Measurements from ENCODE around the gene ZNF221.
"Not testable (repeated sequence)": the region's sequence is repeated elsewhere in the genome, so short reads cannot be mapped to it uniquely, and the experiment has no call there.

Gene ZNF221

GRCh38 chr19:43934055-43934984, 16.7 kb upstream of the ZNF221 start:
- Histone ChIP-seq H3K36me3 (ENCODE audit: insufficient read depth, low read length) (peaks cover 40% of the 10 kb centered on the region), H3K9me3 (ENCODE audit: insufficient read depth, low read depth, low read length) (peaks cover 1% of the 10 kb centered on the region; the same call in 1 of the 2 replicates), H3K27me3 (ENCODE audit: insufficient read depth, low read length) (no peaks in the 10 kb centered on the region), H3K4me1 (ENCODE audit: insufficient read depth, low read length) (peaks cover 9% of the 10 kb centered on the region; the same call in 1 of the 2 replicates), H3K9ac (ENCODE audit: low read depth, low read length) (peak overlapping the region; percentile 82), H3K27ac (ENCODE audit: low read depth, low read length) (no peak overlapping the region), H3K4me3 (ENCODE audit: low read length) (peak overlapping the region; percentile 94)
- 22% methylated on average over 12 of the region's 15 CpGs for WGBS

DNA sequence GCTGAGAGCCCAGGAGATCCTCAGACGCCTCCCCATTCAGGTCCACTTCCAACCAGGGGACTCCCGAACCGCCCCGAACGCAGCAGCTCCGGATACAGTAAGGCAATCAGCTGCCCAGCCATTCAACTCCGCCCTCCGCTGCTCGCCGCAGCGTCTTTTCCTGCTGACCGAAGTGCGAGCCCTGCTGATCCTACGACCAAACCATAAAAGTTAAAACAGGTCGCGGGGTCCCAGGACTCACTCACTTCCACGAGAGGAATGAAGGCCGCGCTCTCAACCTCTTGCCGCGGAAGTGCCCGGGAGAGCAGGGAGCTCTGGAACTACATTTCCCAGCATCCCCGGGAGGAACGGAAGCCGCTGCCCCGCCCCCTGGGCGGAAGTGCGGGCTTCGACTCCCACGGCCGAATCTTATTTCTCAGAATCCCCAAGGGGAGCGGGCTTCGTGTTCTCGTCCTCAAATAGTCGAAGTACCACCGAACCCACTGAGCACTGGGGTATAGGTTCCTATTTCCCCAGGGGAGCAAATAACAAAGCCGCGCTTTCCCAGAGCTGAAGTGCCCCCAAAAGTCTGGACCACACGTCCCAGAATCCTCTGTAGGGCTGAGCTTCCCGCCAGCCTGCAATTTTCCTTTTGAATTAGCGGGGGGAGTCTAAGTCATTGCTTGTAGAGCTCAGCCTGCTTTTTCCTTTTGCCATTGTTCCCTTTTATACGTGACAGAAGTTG, 15.9 kb upstream of the ZNF221 start, which contains the start of gene ZNF45:
Gene ZNF45, minus strand, starts transcription at position 298 of the 724 bp plus-strand sequence. CDS start 13,097 bp downstream, outside the sequence.
- Histone ChIP-seq H3K4me1 (ENCODE audit: insufficient read depth, low read length) (peaks cover 9% of the 10 kb centered on the region; the same call in 1 of the 2 replicates), H3K9ac (ENCODE audit: low read depth, low read length) (peak within 1 kb of the TSS; percentile 82), H3K36me3 (ENCODE audit: insufficient read depth, low read length) (peaks cover 32% of the 10 kb centered on the region), H3K9me3 (ENCODE audit: insufficient read depth, low read depth, low read length) (peaks cover 2% of the 10 kb centered on the region; the same call in 1 of the 2 replicates), H3K4me3 (ENCODE audit: low read length) (peak within 1 kb of the TSS; percentile 94), H3K27ac (ENCODE audit: low read depth, low read length) (peak within 1 kb of the TSS; percentile 71), H3K27me3 (ENCODE audit: insufficient read depth, low read length) (no peaks in the 10 kb centered on the region)
- WGBS: under 1% methylated on average over 42 of the region's 42 CpGs

GRCh38 chr19:43936188-43936587, 14.8 kb upstream of the ZNF221 start:
- no peak overlapping the region for H3K9ac ChIP-seq (ENCODE audit: low read depth, low read length)
- 89% methylated on average over 4 of the region's 5 CpGs for WGBS
- peak overlapping the region; percentile 94; the same call in 1 of the 2 replicates for H3K4me3 ChIP-seq (ENCODE audit: low read length)

GRCh38 chr19:43939557-43940260, 11.3 kb upstream of the ZNF221 start:
- Histone ChIP-seq H3K4me1 (ENCODE audit: insufficient read depth, low read length) (0 out of 2 replicates have a peak, but pooled peaks cover 2% of the 10 kb centered on the region), H3K27me3 (ENCODE audit: insufficient read depth, low read length) (no peaks in the 10 kb centered on the region), H3K9ac (ENCODE audit: low read depth, low read length) (no peak overlapping the region), H3K27ac (ENCODE audit: low read depth, low read length) (no peak overlapping the region), H3K9me3 (ENCODE audit: insufficient read depth, low read depth, low read length) (peaks cover 12% of the 10 kb centered on the region; the same call in 1 of the 2 replicates), H3K4me3 (ENCODE audit: low read length) (no peak overlapping the region), H3K36me3 (ENCODE audit: insufficient read depth, low read length) (no peaks in the 10 kb centered on the region)
- no CpG with 5 or more reads among the region's 3 CpGs for WGBS

More at GRCh38 chr19:43936188-43936587, 14.8 kb upstream of the ZNF221 start:
- peaks cover 5% of the 10 kb centered on the region; the same call in 1 of the 2 replicates for H3K9me3 ChIP-seq (ENCODE audit: insufficient read depth, low read depth, low read length)
- H3K4me1 ChIP-seq (ENCODE audit: insufficient read depth, low read length): peaks cover 9% of the 10 kb centered on the region; the same call in 1 of the 2 replicates
- H3K36me3 ChIP-seq (ENCODE audit: insufficient read depth, low read length): peaks cover 22% of the 10 kb centered on the region
- H3K27me3 ChIP-seq (ENCODE audit: insufficient read depth, low read length): no peaks in the 10 kb centered on the region
- no peak overlapping the region for H3K27ac ChIP-seq (ENCODE audit: low read depth, low read length)

DNA sequence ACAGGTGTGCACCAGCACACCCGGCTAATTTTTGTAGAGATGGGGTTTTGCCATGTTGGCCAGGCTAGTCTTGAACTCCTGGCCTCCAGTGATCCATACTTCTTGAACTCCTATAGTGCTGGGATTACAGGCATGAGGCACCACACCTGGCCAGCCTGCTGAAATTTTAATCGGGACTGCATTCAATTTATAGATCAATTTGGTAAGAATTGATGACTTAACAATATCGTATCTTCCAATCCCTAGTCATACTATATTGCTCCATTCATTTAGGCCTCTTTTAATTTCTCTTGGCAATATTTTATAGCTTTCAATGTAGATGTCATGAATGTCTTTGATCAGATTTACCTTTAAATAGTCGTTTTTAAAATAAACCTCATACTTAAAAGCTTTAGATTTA, 10.3 kb upstream of the ZNF221 start:
- Histone ChIP-seq H3K4me1 (ENCODE audit: insufficient read depth, low read length) (0 out of 2 replicates have a peak, but pooled peaks cover under 1% of the 10 kb centered on the region), H3K27me3 (ENCODE audit: insufficient read depth, low read length) (no peaks in the 10 kb centered on the region), H3K36me3 (ENCODE audit: insufficient read depth, low read length) (no peaks in the 10 kb centered on the region), H3K9me3 (ENCODE audit: insufficient read depth, low read depth, low read length) (peaks cover 12% of the 10 kb centered on the region; the same call in 1 of the 2 replicates), H3K9ac (ENCODE audit: low read depth, low read length) (no peak overlapping the region), H3K4me3 (ENCODE audit: low read length) (no peak overlapping the region), H3K27ac (ENCODE audit: low read depth, low read length) (no peak overlapping the region)
- 95% methylated on average over 3 of the region's 4 CpGs for WGBS

DNA sequence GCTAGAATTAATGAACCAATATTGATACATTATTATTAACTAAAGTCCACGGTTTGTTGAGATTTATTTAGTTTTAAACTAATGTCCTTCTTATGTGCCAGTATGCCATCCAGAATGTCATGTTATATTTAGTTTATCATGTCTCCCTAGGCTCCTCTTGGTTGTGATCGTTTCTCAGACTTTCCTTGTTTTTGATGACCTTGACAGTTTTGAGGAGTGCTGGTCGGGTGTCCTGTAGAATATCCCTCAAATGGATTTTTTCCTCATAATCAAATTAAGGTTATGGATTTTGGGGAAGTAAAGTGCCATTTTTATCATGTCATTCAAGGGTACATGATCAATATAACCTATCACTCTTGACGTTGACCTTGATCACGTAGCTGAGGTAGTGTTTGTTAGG, 9.8 kb upstream of the ZNF221 start:
- no peak overlapping the region for H3K4me3 ChIP-seq (ENCODE audit: low read length)
- H3K9me3 ChIP-seq (ENCODE audit: insufficient read depth, low read depth, low read length): peaks cover 12% of the 10 kb centered on the region; the same call in 1 of the 2 replicates
- no peaks in the 10 kb centered on the region for H3K36me3 ChIP-seq (ENCODE audit: insufficient read depth, low read length)
- WGBS: no CpG with 5 or more reads among the region's 5 CpGs
- H3K27me3 ChIP-seq (ENCODE audit: insufficient read depth, low read length): peaks cover 3% of the 10 kb centered on the region; the same call in 1 of the 2 replicates
- no peak overlapping the region for H3K27ac ChIP-seq (ENCODE audit: low read depth, low read length)
- H3K4me1 ChIP-seq (ENCODE audit: insufficient read depth, low read length): no peaks in the 10 kb centered on the region
- H3K9ac ChIP-seq (ENCODE audit: low read depth, low read length): no peak overlapping the region

- WGBS: 0% methylated on average over 1 of the region's 1 CpG
- not testable (repeated sequence) for H3K27me3 ChIP-seq (ENCODE audit: insufficient read depth, low read length); H3K4me3 ChIP-seq (ENCODE audit: low read length); H3K27ac ChIP-seq (ENCODE audit: low read depth, low read length); H3K9ac ChIP-seq (ENCODE audit: low read depth, low read length); H3K4me1 ChIP-seq (ENCODE audit: insufficient read depth, low read length); H3K36me3 ChIP-seq (ENCODE audit: insufficient read depth, low read length)
- H3K9me3 ChIP-seq (ENCODE audit: insufficient read depth, low read depth, low read length): peaks cover 28% of the 10 kb centered on the region; the same call in 1 of the 2 replicates
Measured at GRCh38 chr19:43947412-43947811, 3.6 kb upstream of the ZNF221 start.

DNA sequence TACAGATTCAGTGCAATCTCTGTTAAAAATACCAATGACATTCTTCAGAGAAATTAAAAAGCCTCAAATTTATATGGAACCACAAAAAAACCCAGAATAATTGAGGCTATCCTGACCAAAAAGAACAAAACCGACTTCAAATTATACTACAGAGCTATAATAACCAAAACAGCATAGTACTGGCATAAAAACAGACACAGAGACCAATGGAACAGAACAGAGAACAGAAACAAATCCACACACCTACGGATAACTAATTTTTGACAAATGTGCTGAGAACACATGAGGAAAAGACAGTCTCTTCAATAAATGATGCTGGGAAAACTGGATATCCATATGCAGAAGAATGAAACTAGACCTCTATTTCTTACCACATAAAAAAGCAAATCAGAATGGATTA, 1.2 kb upstream of the ZNF221 start:
- H3K27ac ChIP-seq (ENCODE audit: low read depth, low read length); H3K4me3 ChIP-seq (ENCODE audit: low read length); H3K9ac ChIP-seq (ENCODE audit: low read depth, low read length); H3K4me1 ChIP-seq (ENCODE audit: insufficient read depth, low read length); H3K36me3 ChIP-seq (ENCODE audit: insufficient read depth, low read length); H3K27me3 ChIP-seq (ENCODE audit: insufficient read depth, low read length): not testable (repeated sequence)
- H3K9me3 ChIP-seq (ENCODE audit: insufficient read depth, low read depth, low read length): peaks cover 26% of the 10 kb centered on the region; the same call in 1 of the 2 replicates
- 75% methylated on average over 2 of the region's 2 CpGs for WGBS

GRCh38 chr19:43956827-43957226, 5.8 kb downstream of the ZNF221 start:
- H3K4me1 ChIP-seq (ENCODE audit: insufficient read depth, low read length): no peaks in the 10 kb centered on the region
- H3K27me3 ChIP-seq (ENCODE audit: insufficient read depth, low read length): no peaks in the 10 kb centered on the region
- peaks cover 21% of the 10 kb centered on the region; the same call in 1 of the 2 replicates for H3K36me3 ChIP-seq (ENCODE audit: insufficient read depth, low read length)
- no peak overlapping the region for H3K9ac ChIP-seq (ENCODE audit: low read depth, low read length)
- H3K9me3 ChIP-seq (ENCODE audit: insufficient read depth, low read depth, low read length): peaks cover 47% of the 10 kb centered on the region
- H3K4me3 ChIP-seq (ENCODE audit: low read length): no peak overlapping the region
- H3K27ac ChIP-seq (ENCODE audit: low read depth, low read length): no peak overlapping the region
- 98% methylated on average over 2 of the region's 3 CpGs for WGBS

- Histone ChIP-seq H3K4me3 (ENCODE audit: low read length) (no peak overlapping the region), H3K9me3 (ENCODE audit: insufficient read depth, low read depth, low read length) (peaks cover 58% of the 10 kb centered on the region)
- WGBS: 94% methylated on average over 3 of the region's 3 CpGs
Measured at GRCh38 chr19:43957891-43958290, 6.9 kb downstream of the ZNF221 start.

More at GRCh38 chr19:43957891-43958290, 6.9 kb downstream of the ZNF221 start:
- no peak overlapping the region for H3K27ac ChIP-seq (ENCODE audit: low read depth, low read length)
- no peak overlapping the region for H3K9ac ChIP-seq (ENCODE audit: low read depth, low read length)
- peaks cover 26% of the 10 kb centered on the region for H3K36me3 ChIP-seq (ENCODE audit: insufficient read depth, low read length)
- H3K27me3 ChIP-seq (ENCODE audit: insufficient read depth, low read length): no peaks in the 10 kb centered on the region
- no peaks in the 10 kb centered on the region for H3K4me1 ChIP-seq (ENCODE audit: insufficient read depth, low read length)

All from HUES64 (cell line).